Liver (tissue), 9 donors: ENCODE results near the gene GK. TPM values are rescaled to one million over a fixed set of nuclear protein-coding genes. Genes with fewer than 3 reads are reported as not detected.

ENCODE experiments used
- DNase-seq: peaks from one replicate; pipeline ENCODE4 v3.0.0-alpha.2; 2017; ENCODE audit warnings: low spot score
- H3K27ac ChIP-seq, 2 donors: one replicate each; pipeline ENCODE4 v1.7.0; 2013; ENCODE audit warnings: inconsistent platforms in 2 of 2, low read length in 2 of 2, control low read depth in 1 of 2, low read depth in 1 of 2, mild to moderate bottlenecking in 1 of 2
- H3K27me3 ChIP-seq, 4 donors: one replicate each; pipeline versions ENCODE4 v1.6.1 to v1.7.0; 2013; ENCODE audit warnings: low read length in 3 of 4, inconsistent platforms in 1 of 4, mild to moderate bottlenecking in 1 of 4, moderate library complexity in 1 of 4; ENCODE audit not compliant: control insufficient read depth in 4 of 4, insufficient read depth in 4 of 4
- H3K36me3 ChIP-seq, 4 donors: one replicate each; pipeline versions ENCODE4 v1.6.1 to v1.7.0; 2013; ENCODE audit warnings: low read length in 3 of 4, mild to moderate bottlenecking in 3 of 4, low read depth in 1 of 4, moderate library complexity in 1 of 4; ENCODE audit not compliant: control insufficient read depth in 4 of 4, insufficient read depth in 3 of 4
- H3K4me1 ChIP-seq, 4 donors: one replicate each; pipeline versions ENCODE4 v1.6.1 to v1.7.0; 2013; ENCODE audit warnings: low read length in 3 of 4, mild to moderate bottlenecking in 3 of 4, moderate library complexity in 1 of 4; ENCODE audit not compliant: control insufficient read depth in 4 of 4, insufficient read depth in 4 of 4
- H3K4me3 ChIP-seq, 3 donors: one replicate each; pipeline versions ENCODE4 v1.6.1 to v1.7.0; 2013; ENCODE audit warnings: low read length in 3 of 3, control low read depth in 1 of 3, low read depth in 1 of 3, mild to moderate bottlenecking in 1 of 3
- H3K9ac ChIP-seq, 2 donors: one replicate each; pipeline ENCODE4 v1.7.0; 2013; ENCODE audit warnings: low read length in 2 of 2, mild to moderate bottlenecking in 2 of 2, moderate library complexity in 2 of 2, control low read depth in 1 of 2, low read depth in 1 of 2
- H3K9me3 ChIP-seq, 4 donors: one replicate each; pipeline versions ENCODE4 v1.6.1 to v1.7.0; 2013; ENCODE audit warnings: low read length in 3 of 4; ENCODE audit not compliant: control insufficient read depth in 4 of 4
- EGR1 ChIP-seq, 2 donors: IDR thresholded peaks; 2 replicates each; pipeline ENCODE4 v1.6.1; 2016 to 2018; ENCODE audit warnings: antibody characterized with exemption in 2 of 2, low read depth in 2 of 2
- FOXA1 ChIP-seq: IDR thresholded peaks from 2 replicates; pipeline ENCODE4 v1.6.1; 2016; ENCODE audit warnings: antibody characterized with exemption
- FOXA2 ChIP-seq: IDR thresholded peaks from 2 replicates; pipeline ENCODE4 v1.6.1; 2016; ENCODE audit warnings: antibody characterized with exemption
- GABPA ChIP-seq, 2 donors: IDR thresholded peaks in 1 of 2; conservative IDR thresholded peaks in 1 of 2; 2 replicates each; pipeline ENCODE4 v1.6.1; 2016; ENCODE audit warnings: antibody characterized with exemption in 2 of 2, mild to moderate bottlenecking in 1 of 2, moderate library complexity in 1 of 2
- HNF4A ChIP-seq, 2 donors: conservative IDR thresholded peaks; 2 replicates each; pipeline ENCODE4 v1.6.1; 2016; ENCODE audit warnings: antibody characterized with exemption in 2 of 2, mild to moderate bottlenecking in 2 of 2
- HNF4G ChIP-seq: IDR thresholded peaks from 2 replicates; pipeline ENCODE4 v1.6.1; 2016; ENCODE audit warnings: antibody characterized with exemption
- JUND ChIP-seq, 2 donors: IDR thresholded peaks; 2 replicates each; pipeline ENCODE4 v1.6.1; 2016; ENCODE audit warnings: antibody characterized with exemption in 2 of 2
- RAD21 ChIP-seq, 2 donors: IDR thresholded peaks; 2 replicates each; pipeline ENCODE4 v1.6.1; 2016; ENCODE audit warnings: antibody characterized with exemption in 2 of 2, mild to moderate bottlenecking in 2 of 2
- RXRA ChIP-seq, 2 donors: IDR thresholded peaks; 2 replicates each; pipeline ENCODE4 v1.6.1; 2017 to 2018; ENCODE audit warnings: antibody characterized with exemption in 2 of 2, mild to moderate bottlenecking in 1 of 2
- SP1 ChIP-seq: IDR thresholded peaks from 2 replicates; pipeline ENCODE4 v1.6.1; 2018; ENCODE audit warnings: antibody characterized with exemption, mild to moderate bottlenecking
- TAF1 ChIP-seq: conservative IDR thresholded peaks from 2 replicates; pipeline ENCODE4 v1.6.1; 2016; ENCODE audit warnings: antibody characterized with exemption, mild to moderate bottlenecking
- YY1 ChIP-seq: IDR thresholded peaks from 2 replicates; pipeline ENCODE4 v1.6.1; 2016; ENCODE audit warnings: antibody characterized with exemption, mild to moderate bottlenecking
- WGBS: extraction: QIAGEN DNeasy Blood & Tissue Kit; methylation state at CpG from one replicate; pipeline ENCODE4 v1.1.7; 2013; 5-methylcytosine and 5-hydroxymethylcytosine counted together
- polyA plus RNA-seq, 2 donors: library from polyadenylated mRNA; stranded (reverse) in 1 of 2; unstranded in 1 of 2; fragments of 200-250 nt in 1 of 2; fragments of >200 nt in 1 of 2; fragmentation: Nextera tagmentation in 1 of 2; extraction: Ambion mirVana in 1 of 2; gene quantifications; one replicate each; pipeline versions ENCODE4 v1.2.1 to v1.2.3, GENCODE V29; 2013 to 2015
- total RNA-seq, 2 donors: library from RNA; depleted of rRNA; stranded (reverse); fragments of >200 nt; gene quantifications; one replicate each; pipeline ENCODE4 v1.2.3, GENCODE V29; 2014
- TF ChIP-seq, protein P1 (sequence below): IDR thresholded peaks from 2 replicates; pipeline ENCODE4 v1.6.1; 2016; ENCODE audit warnings: antibody characterized with exemption
- TF ChIP-seq, protein P2 (sequence below): fragments of 150-350 bp; IDR thresholded peaks from 2 replicates; pipeline ENCODE4 v1.5.1; 2017; ENCODE audit warnings: improper control_type of control experiment, low read depth, low read length; ENCODE audit not compliant: missing input control
- TF ChIP-seq, protein P3 (sequence below): IDR thresholded peaks from 2 replicates; pipeline ENCODE4 v1.6.1; 2016; ENCODE audit warnings: antibody characterized with exemption
- TF ChIP-seq, protein P4 (sequence below): IDR thresholded peaks from 2 replicates; pipeline ENCODE4 v1.6.1; 2016; ENCODE audit warnings: antibody characterized with exemption, mild to moderate bottlenecking
- TF ChIP-seq, protein P5 (sequence below): IDR thresholded peaks from 2 replicates; pipeline ENCODE4 v1.6.1; 2016; ENCODE audit warnings: antibody characterized with exemption
- donor health status: healthy.
- donor health status: healthy.
- donor health status: healthy.
- donor health status: healthy.
- donor health status: healthy.

GK gene
- total and polyA plus RNA-seq, 4 donors: 27.9 to 145 (median 44.0) TPM

DNA sequence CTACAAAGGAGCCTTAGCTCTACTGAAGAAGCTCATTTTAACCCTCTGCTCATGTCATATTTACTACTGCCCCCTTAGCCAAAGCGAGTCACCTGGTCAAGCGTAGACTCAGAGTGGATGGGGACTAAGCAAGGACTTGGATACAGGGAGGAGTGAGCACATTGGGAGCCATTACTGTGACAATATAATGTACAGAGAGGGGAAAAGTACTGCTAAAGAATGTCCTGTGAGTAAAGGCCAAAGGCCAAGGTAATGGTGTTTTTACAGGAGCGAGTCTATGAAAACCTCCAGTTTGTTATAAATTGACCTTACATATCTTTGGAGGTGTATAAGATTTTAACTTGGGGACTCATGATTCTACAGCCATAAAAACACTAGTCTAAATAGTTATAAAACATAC is 10.6 kb upstream of the GK start:
- no peaks in the 10 kb centered on the region for H3K9me3 ChIP-seq
- TF ChIP-seq HNF4A (conservative IDR thresholded peaks at IDR 0.05) (no peak), HNF4G (no peak), YY1 (no peak), FOXA1 (no peak), SP1 (no peak), EGR1 (IDR thresholded peaks at IDR 0.05; ENCODE audit: low read depth in 2 of 2) (no peak)
- TF ChIP-seq, protein P1, sequence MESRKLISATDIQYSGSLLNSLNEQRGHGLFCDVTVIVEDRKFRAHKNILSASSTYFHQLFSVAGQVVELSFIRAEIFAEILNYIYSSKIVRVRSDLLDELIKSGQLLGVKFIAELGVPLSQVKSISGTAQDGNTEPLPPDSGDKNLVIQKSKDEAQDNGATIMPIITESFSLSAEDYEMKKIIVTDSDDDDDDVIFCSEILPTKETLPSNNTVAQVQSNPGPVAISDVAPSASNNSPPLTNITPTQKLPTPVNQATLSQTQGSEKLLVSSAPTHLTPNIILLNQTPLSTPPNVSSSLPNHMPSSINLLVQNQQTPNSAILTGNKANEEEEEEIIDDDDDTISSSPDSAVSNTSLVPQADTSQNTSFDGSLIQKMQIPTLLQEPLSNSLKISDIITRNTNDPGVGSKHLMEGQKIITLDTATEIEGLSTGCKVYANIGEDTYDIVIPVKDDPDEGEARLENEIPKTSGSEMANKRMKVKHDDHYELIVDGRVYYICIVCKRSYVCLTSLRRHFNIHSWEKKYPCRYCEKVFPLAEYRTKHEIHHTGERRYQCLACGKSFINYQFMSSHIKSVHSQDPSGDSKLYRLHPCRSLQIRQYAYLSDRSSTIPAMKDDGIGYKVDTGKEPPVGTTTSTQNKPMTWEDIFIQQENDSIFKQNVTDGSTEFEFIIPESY: no peak
- TF ChIP-seq, protein P2, sequence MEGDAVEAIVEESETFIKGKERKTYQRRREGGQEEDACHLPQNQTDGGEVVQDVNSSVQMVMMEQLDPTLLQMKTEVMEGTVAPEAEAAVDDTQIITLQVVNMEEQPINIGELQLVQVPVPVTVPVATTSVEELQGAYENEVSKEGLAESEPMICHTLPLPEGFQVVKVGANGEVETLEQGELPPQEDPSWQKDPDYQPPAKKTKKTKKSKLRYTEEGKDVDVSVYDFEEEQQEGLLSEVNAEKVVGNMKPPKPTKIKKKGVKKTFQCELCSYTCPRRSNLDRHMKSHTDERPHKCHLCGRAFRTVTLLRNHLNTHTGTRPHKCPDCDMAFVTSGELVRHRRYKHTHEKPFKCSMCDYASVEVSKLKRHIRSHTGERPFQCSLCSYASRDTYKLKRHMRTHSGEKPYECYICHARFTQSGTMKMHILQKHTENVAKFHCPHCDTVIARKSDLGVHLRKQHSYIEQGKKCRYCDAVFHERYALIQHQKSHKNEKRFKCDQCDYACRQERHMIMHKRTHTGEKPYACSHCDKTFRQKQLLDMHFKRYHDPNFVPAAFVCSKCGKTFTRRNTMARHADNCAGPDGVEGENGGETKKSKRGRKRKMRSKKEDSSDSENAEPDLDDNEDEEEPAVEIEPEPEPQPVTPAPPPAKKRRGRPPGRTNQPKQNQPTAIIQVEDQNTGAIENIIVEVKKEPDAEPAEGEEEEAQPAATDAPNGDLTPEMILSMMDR: no peak
- TF ChIP-seq, protein P3, sequence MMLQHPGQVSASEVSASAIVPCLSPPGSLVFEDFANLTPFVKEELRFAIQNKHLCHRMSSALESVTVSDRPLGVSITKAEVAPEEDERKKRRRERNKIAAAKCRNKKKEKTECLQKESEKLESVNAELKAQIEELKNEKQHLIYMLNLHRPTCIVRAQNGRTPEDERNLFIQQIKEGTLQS: no peak
- TF ChIP-seq, protein P4, sequence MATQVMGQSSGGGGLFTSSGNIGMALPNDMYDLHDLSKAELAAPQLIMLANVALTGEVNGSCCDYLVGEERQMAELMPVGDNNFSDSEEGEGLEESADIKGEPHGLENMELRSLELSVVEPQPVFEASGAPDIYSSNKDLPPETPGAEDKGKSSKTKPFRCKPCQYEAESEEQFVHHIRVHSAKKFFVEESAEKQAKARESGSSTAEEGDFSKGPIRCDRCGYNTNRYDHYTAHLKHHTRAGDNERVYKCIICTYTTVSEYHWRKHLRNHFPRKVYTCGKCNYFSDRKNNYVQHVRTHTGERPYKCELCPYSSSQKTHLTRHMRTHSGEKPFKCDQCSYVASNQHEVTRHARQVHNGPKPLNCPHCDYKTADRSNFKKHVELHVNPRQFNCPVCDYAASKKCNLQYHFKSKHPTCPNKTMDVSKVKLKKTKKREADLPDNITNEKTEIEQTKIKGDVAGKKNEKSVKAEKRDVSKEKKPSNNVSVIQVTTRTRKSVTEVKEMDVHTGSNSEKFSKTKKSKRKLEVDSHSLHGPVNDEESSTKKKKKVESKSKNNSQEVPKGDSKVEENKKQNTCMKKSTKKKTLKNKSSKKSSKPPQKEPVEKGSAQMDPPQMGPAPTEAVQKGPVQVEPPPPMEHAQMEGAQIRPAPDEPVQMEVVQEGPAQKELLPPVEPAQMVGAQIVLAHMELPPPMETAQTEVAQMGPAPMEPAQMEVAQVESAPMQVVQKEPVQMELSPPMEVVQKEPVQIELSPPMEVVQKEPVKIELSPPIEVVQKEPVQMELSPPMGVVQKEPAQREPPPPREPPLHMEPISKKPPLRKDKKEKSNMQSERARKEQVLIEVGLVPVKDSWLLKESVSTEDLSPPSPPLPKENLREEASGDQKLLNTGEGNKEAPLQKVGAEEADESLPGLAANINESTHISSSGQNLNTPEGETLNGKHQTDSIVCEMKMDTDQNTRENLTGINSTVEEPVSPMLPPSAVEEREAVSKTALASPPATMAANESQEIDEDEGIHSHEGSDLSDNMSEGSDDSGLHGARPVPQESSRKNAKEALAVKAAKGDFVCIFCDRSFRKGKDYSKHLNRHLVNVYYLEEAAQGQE: no peak
- H3K36me3 ChIP-seq: no peaks in the 10 kb centered on the region
- no peak overlapping the region for H3K4me3 ChIP-seq
- peak overlapping the region in 1 of 2 donors; percentile 54 for H3K27ac ChIP-seq
- DNase-seq: no peak
- H3K9ac ChIP-seq: no peak overlapping the region
- no peaks in the 10 kb centered on the region for H3K4me1 ChIP-seq
- H3K27me3 ChIP-seq: no peaks in the 10 kb centered on the region
- WGBS: 84% methylated on average over 3 of the region's 3 CpGs

DNA sequence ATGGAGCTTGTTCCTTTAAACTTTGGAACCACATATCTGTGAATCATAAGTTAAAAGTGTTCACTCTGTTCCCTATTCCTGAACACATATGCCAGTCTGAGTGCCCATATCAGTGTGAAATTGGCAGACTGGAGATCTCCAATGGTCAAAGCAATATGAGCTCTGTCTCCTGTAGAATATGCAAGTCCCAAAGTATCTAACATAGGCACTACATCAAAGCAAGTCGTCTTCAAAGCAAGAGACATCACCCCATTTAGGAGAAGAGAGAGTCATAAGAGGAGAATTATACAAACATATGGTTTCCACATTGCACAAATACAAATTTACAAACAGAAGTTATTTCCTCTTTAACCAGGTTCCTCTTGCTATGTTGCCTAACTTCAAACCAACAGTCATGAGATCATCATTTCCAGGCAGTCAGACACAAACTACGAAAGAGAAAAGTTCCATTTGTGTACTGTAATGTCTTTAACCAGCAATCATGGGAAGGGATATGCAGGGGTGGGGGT is 9.9 kb upstream of the GK start:
- TF ChIP-seq FOXA2: no peak
- peak; percentile 68 for TF ChIP-seq SP1
- no peak for TF ChIP-seq EGR1 (IDR thresholded peaks at IDR 0.05; ENCODE audit: low read depth in 2 of 2)
- TF ChIP-seq GABPA (IDR thresholded peaks at IDR 0.05 in 1 of 2, conservative IDR thresholded peaks at IDR 0.05 in 1 of 2): no peak
- TF ChIP-seq RXRA (IDR thresholded peaks at IDR 0.05): peak in 1 of 2 donors; percentile 43
- no peak for TF ChIP-seq RAD21 (IDR thresholded peaks at IDR 0.05)
- TF ChIP-seq HNF4A (conservative IDR thresholded peaks at IDR 0.05): peak in 1 of 2 donors; percentile 46
- TF ChIP-seq, protein P3: peak; percentile 48
- TF ChIP-seq JUND (IDR thresholded peaks at IDR 0.05): peak; percentile 66 to 75
- no peak for TF ChIP-seq TAF1
- peak; percentile 53 for TF ChIP-seq YY1
- TF ChIP-seq, protein P4: no peak
- TF ChIP-seq, protein P5, sequence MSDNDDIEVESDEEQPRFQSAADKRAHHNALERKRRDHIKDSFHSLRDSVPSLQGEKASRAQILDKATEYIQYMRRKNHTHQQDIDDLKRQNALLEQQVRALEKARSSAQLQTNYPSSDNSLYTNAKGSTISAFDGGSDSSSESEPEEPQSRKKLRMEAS: peak; percentile 31
- Histone ChIP-seq H3K4me1 (no peaks in the 10 kb centered on the region), H3K27me3 (no peaks in the 10 kb centered on the region), H3K36me3 (no peaks in the 10 kb centered on the region), H3K9ac (no peak overlapping the region), H3K9me3 (no peaks in the 10 kb centered on the region), H3K27ac (peak overlapping the region; percentile 21 to 75), H3K4me3 (no peak overlapping the region)
- 41% methylated on average over 2 of the region's 2 CpGs for WGBS
- no peak for DNase-seq
